HepG2 (cell line): Measurements from ENCODE around the gene XRCC3. TPM values are rescaled to one million over a fixed set of nuclear protein-coding genes. Genes with fewer than 3 reads are reported as not detected.

Experiments
- HNF1B ChIP-seq: sonication (generic); formaldehyde crosslinking; IDR thresholded peaks from 2 replicates; pipeline ENCODE4 v1.5.1; 2020; ENCODE audit warnings: mild to moderate bottlenecking, moderate library complexity, missing genetic modification reagents
- NCOA5 ChIP-seq: sonication (generic); formaldehyde crosslinking; IDR thresholded peaks from 2 replicates; pipeline ENCODE4 v1.4.0; 2020; ENCODE audit warnings: missing genetic modification reagents
- NR3C1 ChIP-seq: sonication (generic); formaldehyde crosslinking; IDR thresholded peaks from 2 replicates; pipeline ENCODE4 v1.4.0; 2020; ENCODE audit warnings: missing genetic modification reagents
- RXRA ChIP-seq: sonication (generic); formaldehyde crosslinking; IDR thresholded peaks from 2 replicates; pipeline ENCODE4 v1.5.1; 2020; ENCODE audit warnings: missing genetic modification reagents
- ZBTB40 ChIP-seq, 2 experiments: fragments of 450-650 bp in 1 of 2; sonication (generic) in 1 of 2; formaldehyde crosslinking in 1 of 2; IDR thresholded peaks; 2 replicates each; pipeline versions ENCODE4 v1.6.1 to v1.8.0; 2016 to 2022; ENCODE audit warnings: antibody characterized with exemption in 1 of 2, mild to moderate bottlenecking in 1 of 2, missing genetic modification reagents in 1 of 2
- ZNF101 ChIP-seq: sonication (generic); formaldehyde crosslinking; IDR thresholded peaks from 2 replicates; pipeline ENCODE4 v1.4.0; 2020; ENCODE audit warnings: mild to moderate bottlenecking, low read depth, missing genetic modification reagents, borderline replicate concordance
- ZNF484 ChIP-seq: sonication (generic); formaldehyde crosslinking; IDR thresholded peaks from 2 replicates; pipeline ENCODE4 v1.5.1; 2020; ENCODE audit warnings: mild to moderate bottlenecking, low read depth, missing genetic modification reagents, borderline replicate concordance
- ZNF75D ChIP-seq: sonication (generic); formaldehyde crosslinking; IDR thresholded peaks from 2 replicates; pipeline ENCODE4 v1.8.1; 2023; ENCODE audit warnings: missing genetic modification reagents, mild to moderate bottlenecking, borderline replicate concordance
- polyA plus RNA-seq, 8 experiments: library from polyadenylated mRNA; depleted of rRNA in 3 of 8; stranded (reverse) in 7 of 8; unstranded in 1 of 8; fragments of >200 nt; fragmentation: Illumina TruSeq in 4 of 8; extraction: Trizol in 4 of 8; gene quantifications; 2 replicates each; pipeline versions ENCODE4 v1.2.1 to v1.2.3, GENCODE V29; 2011 to 2016; ENCODE audit warnings: low read depth in 4 of 8, missing spikeins in 1 of 8, mixed read lengths in 1 of 8; ENCODE audit not compliant: insufficient read depth in 1 of 8
- total RNA-seq, 5 experiments: library from RNA; depleted of rRNA; stranded (reverse); fragments of >200 nt; fragmentation: Illumina TruSeq; extraction: Trizol; gene quantifications; 2 replicates each; pipeline ENCODE4 v1.2.3, GENCODE V29; 2016; ENCODE audit warnings: low read depth in 1 of 5

XRCC3 gene
- total and polyA plus RNA-seq, 2 of the 13 experiments (the other 11 are each of a cell fraction or from before 2014, with no cell fraction given): 5.4 to 25.8 TPM

- no peak for TF ChIP-seq ZBTB40 (IDR thresholded peaks at IDR 0.05)
- no peak for TF ChIP-seq ZBTB40 (CRISPR knock-in tag; IDR thresholded peaks at IDR 0.05)
- TF ChIP-seq ZNF484 (CRISPR knock-in tag): no peak
- TF ChIP-seq ZNF75D: no peak
- no peak for TF ChIP-seq HNF1B
- TF ChIP-seq NCOA5 (CRISPR knock-in tag): no peak
- TF ChIP-seq ZNF101 (CRISPR knock-in tag): no peak
- no peak for TF ChIP-seq NR3C1 (CRISPR knock-in tag)
- TF ChIP-seq RXRA: no peak
- TF ChIP-seq, all 625 proteins: peak for 0
These were observed 19.8 kb upstream of the XRCC3 start (continued) for GRCh38 chr14:103735022-103735421.
